ENCODE data around the gene ANO10.
"Not testable (repeated sequence)": the region's sequence is repeated elsewhere in the genome, so short reads cannot be mapped to it uniquely, and the experiment has no call there.

ANO10 gene

GRCh38 chr3:43624619-43625305, 3.0 kb upstream of the ANO10 start:
- no peak for DNase-seq

- peak in 1 of 4 experiments; percentile 17 for DNase-seq
Observed at GRCh38 chr3:43620831-43621655, 768 bp downstream of the ANO10 start.

GRCh38 chr3:43619588-43619987, 2.2 kb downstream of the ANO10 start:
- DNase-seq: no peak

- no peak for DNase-seq
Observed at GRCh38 chr3:43618142-43618541, 3.7 kb downstream of the ANO10 start.

- no peak for DNase-seq
Observed at GRCh38 chr3:43616034-43616433, 5.8 kb downstream of the ANO10 start.

GRCh38 chr3:43615133-43615532, 6.7 kb downstream of the ANO10 start:
- no peak for DNase-seq

- DNase-seq: no peak
Observed at GRCh38 chr3:43613976-43614375, 7.8 kb downstream of the ANO10 start.

- DNase-seq: no peak
Observed at GRCh38 chr3:43612419-43612818, 9.4 kb downstream of the ANO10 start.

GRCh38 chr3:43609406-43609805, 12.4 kb downstream of the ANO10 start:
- DNase-seq: no peak

- DNase-seq: no peak
Observed at GRCh38 chr3:43608751-43609150, 13.1 kb downstream of the ANO10 start.

- no peak for DNase-seq
Observed at GRCh38 chr3:43606284-43606683, 15.5 kb downstream of the ANO10 start.

- DNase-seq: not testable (repeated sequence)
Observed at GRCh38 chr3:43599959-43600358, 21.9 kb downstream of the ANO10 start.

GRCh38 chr3:43597961-43598360, 23.9 kb downstream of the ANO10 start:
- DNase-seq: no peak

- DNase-seq: not testable (repeated sequence)
Observed at GRCh38 chr3:43596178-43596577, 25.6 kb downstream of the ANO10 start.

GRCh38 chr3:43595280-43595679, 26.5 kb downstream of the ANO10 start:
- DNase-seq: not testable (repeated sequence)

- not testable (repeated sequence) for DNase-seq
Observed at GRCh38 chr3:43593588-43593987, 28.2 kb downstream of the ANO10 start.

GRCh38 chr3:43591866-43592265, 29.9 kb downstream of the ANO10 start:
- DNase-seq: not testable (repeated sequence)

- DNase-seq: no peak
Observed at GRCh38 chr3:43587303-43587702, 34.5 kb downstream of the ANO10 start.

- no peak for DNase-seq
Observed at GRCh38 chr3:43584043-43584826, 37.6 kb downstream of the ANO10 start.

- DNase-seq: no peak
Observed at GRCh38 chr3:43583481-43583880, 38.3 kb downstream of the ANO10 start.

- DNase-seq: no peak
Observed at GRCh38 chr3:43582866-43583265, 38.9 kb downstream of the ANO10 start.

GRCh38 chr3:43581343-43581742, 40.5 kb downstream of the ANO10 start:
- no peak for DNase-seq

- DNase-seq: no peak
Observed at GRCh38 chr3:43580181-43580580, 41.6 kb downstream of the ANO10 start.

- DNase-seq: no peak
Observed at GRCh38 chr3:43573576-43573975, 48.2 kb downstream of the ANO10 start.

Measured in activated naive CD4-positive, alpha-beta T cell (primary cell).